Right renal cortex interstitium (tissue), 3 donors: ENCODE results near the gene PPP1R2C. TPM values are rescaled to one million over a fixed set of nuclear protein-coding genes. Genes with fewer than 3 reads are reported as not detected.

ENCODE experiments used
- DNase-seq, 3 donors: peaks; one replicate each; pipeline ENCODE4 v3.0.0-alpha.2; 2013; ENCODE audit warnings: low read depth in 3 of 3, low spot score in 2 of 3
- polyA plus RNA-seq, 3 donors: library from polyadenylated mRNA; unstranded; fragments of 120-200 nt; gene quantifications; one replicate each; pipeline ENCODE4 v1.2.1, GENCODE V29; 2013; ENCODE audit not compliant: insufficient read length in 3 of 3

PPP1R2C gene
- not detected for polyA plus RNA-seq

DNA sequence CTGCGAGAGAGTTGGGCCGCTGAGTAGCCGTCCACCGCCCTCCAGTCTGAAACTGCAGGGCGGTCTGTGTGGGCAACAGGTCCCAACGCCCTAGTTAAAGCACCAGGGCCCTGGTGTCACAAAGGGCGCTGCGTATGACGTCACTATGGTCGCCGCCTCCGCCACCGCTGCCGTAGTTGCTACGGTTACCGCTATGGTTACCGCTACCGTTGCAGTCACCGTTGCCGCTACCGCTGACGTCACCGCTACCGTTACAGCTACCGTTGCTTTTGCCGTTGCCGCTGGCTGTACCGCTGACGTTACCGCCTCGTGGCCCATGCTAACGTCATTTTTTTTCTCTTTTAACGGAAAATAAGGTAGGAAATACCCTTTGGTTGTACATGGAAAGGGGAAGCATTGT lies at the start of gene PPP1R2C:
Gene PPP1R2C (minus strand): TSS at position 68 of the 400 bp plus-strand sequence. CDS start 84 bp downstream, outside the sequence.
- DNase-seq: no peak

DNA sequence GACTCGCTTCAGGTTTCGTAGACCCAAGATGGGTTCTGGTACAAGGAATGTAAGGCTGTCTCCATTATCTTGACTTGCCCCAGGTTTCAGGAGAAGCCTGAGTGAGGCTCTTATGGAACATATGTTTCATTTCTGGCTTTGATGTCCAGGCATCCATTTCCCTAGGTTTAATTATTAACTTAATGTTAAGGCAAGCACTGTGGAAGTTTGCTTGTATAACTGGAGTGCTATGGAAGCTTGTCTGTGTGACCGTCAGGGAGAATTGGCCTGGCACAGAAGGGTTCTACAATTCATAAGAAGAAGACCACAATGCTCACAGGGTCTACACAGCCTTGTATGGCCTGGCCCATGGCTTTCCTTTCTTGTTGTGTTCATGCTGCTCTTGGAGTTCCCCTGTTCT lies 47.2 kb upstream of the PPP1R2C start:
- no peak for DNase-seq

DNA sequence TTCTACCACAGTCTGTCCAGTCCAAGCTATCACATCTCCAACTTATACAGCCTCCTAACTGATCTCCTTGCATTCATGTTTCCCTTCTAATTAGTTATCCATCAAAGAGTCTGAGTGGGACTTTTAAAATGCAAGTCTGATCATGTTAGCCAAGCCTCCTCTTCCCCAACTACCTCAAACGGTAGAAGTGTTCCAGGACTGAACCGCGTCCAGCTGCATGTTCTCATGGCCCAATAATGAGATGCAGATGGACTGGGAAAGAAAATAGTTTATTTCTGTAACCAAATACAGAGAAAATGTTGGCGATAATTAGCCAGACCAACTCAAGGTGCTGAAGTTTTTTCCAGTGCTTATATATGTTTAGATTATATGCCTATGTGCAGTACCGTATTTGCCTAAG lies 46.6 kb upstream of the PPP1R2C start:
- DNase-seq: no peak

DNA sequence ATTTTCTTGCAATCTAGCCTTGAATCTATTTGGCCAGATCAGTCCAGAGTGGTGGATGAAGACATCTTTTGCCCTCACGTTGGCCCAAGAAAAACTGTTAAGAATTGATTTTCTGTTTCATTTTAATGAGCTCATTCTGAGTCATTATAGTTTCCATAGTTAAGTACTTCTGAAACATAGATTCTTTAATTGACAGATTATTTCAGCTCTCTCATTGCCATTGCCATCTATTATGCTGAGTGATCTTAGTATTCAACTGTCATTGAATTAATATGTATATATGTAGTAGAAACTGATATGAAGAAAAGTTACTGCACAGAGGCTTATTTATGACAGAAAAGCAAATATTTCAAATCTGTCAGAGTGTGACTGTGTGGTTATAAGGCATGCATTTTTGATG lies 45.5 kb upstream of the PPP1R2C start:
- DNase-seq: no peak

DNA sequence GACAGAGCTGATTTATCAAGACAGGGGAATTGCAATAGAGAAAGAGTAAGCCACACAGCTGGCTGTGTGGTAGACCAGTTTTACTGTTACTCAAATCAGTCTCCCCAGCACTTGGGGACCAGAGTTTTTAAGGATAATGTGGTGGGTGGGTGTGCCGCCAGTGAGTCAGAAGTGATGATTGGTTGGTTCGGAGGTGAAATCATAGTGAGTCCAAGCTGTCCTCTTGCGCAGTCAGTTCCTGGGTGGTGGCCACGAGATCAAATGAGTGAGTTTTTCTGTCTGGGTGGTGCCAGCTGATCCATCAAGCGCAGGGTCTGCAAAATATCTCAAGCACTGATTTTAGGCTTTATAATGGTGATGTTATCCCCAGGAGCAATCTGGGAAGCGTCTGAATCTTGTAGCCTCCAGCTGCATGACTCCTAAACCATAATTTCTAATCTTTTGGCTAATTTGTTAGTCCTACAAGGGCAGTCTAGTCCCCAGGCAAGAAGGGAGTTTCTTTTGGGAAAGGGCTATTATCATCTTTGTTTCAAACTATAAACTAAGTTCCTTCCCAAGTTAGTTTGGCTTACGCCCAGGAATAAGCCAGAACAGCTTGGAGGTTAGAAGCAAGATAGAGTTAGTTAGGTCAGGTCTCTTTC lies 44.0 kb upstream of the PPP1R2C start:
- DNase-seq: no peak

DNA sequence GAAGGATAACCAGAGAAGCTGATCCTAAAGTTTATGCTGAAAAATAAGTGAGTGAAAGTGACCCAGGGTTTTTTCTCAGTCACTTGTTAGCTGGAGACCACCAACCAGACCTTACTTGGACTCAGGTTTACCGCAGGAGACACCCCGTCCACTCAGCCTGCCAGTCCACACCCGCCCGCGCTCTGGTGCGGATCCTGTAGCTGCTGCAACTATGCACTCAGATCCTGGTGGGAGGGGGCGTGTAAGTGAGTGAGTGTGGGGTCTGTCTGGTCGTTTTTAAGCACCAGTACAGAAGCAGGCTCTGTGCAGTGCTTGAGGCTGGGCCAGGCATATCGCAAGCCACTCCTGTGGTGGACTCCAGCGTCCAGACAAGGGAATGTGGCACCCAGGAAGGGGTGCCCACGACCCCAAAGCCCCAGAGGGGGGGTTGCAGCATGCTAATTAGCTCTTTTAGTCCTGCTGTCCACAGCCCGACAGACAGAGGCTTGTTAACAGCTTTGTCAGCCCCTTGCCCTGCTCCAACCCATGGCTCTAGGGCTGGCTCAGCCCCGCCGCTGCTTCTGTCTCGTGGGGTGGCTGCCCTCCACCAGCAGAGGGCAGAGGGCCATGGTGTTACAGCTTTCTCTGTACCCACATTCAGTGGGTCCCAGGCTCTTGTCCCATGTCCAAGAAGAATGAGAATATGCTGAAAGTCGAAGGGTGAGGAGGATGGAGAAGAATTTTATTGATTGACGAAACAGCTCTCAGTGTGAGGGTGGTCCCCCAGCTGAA lies 40.4 kb upstream of the PPP1R2C start:
- no peak for DNase-seq

DNA sequence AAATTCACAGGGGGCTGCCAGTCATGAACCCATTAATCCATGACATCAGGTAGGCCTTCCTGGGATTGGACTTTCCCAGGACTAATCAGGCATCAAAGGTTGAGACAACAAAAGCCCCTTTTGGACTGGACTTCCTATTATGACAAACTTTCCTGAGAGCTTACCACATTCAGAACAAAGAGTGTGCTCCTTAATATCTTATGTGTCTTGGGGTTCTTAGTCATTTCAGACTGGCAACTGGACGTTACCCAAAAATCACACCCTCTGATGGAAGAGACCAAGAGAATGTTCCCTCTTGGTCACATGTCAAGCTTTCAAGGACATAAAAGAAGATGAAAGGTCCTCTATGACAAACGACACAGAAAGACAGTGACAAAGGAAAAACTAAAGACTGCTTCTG lies 31.6 kb upstream of the PPP1R2C start:
- no peak for DNase-seq

DNA sequence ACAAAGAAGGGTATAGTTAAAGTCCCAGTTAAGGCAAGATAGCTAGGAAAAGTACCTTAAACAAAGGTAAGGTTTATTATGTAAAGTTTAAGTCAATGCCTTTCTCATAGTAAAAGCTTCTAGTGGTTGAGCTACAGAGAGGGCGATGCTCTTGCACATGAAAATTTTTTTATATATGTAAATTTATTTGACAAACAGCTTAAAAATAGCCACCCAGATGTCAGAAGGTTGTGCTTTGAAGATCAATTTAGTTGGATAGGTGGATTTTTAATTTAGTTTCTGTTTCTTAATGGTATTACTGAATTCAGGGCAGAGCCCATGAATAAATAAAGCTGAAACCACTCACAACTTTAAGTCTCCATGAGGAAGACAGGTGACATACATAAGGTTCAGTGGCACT lies 29.4 kb upstream of the PPP1R2C start:
- no peak for DNase-seq

DNA sequence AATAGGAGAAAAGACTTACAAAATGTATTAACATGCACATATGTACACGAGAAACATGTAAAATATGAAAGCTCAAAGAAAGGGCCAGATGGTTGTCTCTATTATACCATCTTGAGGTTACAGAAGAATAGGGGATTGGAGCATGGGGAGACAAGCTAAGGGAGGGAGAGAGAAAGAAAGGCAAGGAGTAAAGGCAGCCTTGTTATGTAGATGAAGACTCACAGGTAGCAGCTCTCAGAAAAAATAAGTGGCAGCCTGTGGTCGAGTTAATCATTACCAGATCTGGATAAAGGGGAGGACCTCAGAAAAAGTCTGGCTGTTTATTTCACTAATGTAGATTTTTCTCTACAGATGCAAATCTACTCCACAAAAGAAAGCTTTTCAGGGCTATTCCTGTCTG lies 26.6 kb upstream of the PPP1R2C start:
- DNase-seq: no peak

DNA sequence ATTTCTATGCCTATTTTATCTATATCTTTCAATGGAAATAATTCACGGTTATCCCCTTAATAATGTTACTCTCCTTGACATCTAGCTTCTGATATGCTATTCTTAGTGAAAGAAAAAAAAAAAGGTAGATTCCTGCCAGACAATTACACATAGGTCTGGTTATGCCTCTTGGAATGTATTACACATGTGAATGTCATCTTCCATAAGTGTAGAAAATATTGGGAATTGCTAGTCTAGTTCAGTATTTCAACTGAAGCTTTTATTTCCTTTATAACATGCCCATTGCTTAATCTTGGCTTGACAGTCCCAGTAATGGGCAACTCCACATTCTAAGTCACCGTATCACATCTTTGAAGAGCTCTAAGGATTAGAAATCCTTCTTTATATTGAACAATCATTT lies 25.4 kb upstream of the PPP1R2C start:
- no peak for DNase-seq

DNA sequence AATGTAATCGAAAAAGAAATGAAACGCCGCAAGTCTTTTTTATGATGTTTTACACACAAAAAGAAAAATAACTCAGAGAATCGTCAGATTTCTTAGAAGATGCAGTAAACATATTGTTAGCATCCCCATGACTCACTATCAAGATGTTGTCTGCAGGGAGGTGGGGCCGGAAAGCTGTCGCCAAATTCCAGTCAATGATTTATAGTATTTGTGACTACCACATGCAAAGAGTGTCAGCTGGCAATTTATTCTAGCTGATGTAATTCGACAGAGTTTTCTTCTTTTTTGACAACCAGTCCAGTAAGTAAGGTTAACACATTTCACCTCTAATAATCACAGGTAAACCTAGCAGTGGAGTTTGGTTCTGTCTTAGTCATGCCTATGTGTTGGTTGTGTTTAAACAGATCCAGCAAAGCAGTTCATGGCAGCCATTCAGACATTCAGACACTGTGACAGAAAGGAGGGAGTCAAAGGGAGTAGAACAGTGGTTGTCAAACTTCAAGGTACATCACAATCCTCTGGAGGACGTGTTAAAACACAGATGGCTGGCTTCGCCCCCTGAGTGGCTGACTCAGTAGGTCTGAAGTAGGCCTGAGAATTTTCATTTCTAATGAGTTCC lies 19.8 kb upstream of the PPP1R2C start:
- DNase-seq: no peak

DNA sequence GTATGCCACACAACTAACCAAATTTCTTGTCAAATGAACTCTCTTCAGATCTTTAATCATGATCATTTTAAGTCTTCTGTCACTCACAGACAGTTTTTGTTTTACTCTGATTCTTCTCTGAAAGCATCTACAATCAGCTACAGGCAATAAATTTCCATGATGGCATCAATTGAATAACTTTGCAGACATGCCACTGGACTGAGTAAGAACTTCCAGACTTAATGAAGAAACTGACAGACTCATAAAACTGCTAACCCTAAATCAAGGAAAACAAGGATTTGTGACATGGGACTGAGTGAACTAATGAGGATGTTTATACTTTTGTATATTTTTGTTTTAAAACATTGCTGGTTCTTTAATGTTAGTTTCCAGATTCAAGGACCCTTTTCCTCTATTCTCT lies 5.5 kb upstream of the PPP1R2C start:
- no peak for DNase-seq

DNA sequence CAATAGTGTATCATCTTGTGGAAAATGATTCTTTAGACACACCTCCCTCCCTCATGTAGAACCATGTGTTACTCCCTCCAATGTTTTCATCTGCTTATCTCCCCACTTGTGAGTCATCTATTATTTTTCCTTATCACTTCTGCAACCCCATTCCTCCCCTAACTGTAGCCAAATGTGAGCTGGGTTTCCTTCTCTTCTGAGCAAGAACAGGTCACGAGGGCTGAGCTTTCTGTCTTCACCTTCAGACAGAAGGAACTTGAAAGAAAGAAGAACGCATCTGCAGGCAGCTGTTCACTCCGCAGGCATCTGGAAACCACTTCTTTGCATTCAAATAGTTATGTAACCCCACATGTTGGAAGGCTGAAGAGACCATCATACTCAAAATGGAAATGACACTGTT lies 1.8 kb downstream of the PPP1R2C start:
- DNase-seq: no peak

DNA sequence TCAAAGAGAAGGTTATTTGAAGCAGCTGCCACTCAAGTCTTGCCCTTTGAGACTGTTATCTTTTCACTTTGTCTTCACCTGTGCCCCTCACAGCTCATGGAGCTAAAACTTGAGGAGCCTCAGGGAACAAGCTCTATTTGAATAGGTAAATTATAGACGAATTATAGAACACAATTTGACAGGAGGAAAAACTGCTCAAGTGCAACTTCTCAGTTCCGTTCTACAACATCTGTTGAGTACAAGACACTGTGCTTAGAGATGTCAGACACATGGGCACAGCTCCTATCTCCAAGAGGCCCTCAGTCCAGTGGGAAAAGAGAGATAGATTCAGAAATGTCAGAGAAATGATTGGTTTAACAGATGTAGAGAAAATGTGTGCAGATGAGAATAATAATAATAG lies 5.1 kb downstream of the PPP1R2C start:
- DNase-seq: no peak

DNA sequence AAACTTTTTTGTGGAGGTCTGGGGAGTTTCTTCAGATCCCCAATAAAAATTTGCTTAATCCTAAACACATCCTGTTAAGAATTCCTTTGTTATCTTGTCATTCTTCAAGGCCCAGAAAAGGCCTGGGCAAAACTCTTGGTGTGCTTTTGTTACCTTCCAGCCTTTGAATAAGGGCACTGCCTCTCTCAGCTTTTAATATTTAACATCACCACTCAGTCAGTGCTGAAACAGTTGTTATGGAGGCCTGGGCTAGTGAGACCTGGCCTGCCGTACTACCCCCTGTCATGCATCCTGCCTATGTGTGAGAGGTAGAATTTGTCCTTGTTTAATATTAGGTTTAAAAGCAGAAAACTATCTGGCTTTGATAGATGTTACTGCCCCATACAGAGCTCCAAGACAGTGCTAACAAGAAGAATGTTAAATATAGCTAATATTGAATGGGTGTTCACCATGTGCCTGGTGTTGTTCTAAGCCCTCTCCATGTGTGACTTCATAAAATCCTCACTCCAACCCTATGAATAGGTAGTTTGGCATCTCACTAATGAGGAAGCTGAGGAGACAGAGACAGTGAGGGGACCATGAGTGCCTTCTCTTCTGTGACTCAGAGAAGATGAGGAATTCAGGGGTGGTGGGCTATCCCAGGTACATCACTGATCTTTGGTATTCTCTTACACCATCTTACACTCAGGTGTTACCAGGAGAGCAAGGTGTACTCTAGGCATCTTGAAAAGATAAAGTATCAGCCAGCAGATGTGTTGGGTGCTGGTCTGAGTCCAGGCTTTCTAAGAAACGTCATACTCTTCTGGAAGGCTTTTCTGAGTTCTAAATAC lies 6.2 kb downstream of the PPP1R2C start:
- DNase-seq: no peak

DNA sequence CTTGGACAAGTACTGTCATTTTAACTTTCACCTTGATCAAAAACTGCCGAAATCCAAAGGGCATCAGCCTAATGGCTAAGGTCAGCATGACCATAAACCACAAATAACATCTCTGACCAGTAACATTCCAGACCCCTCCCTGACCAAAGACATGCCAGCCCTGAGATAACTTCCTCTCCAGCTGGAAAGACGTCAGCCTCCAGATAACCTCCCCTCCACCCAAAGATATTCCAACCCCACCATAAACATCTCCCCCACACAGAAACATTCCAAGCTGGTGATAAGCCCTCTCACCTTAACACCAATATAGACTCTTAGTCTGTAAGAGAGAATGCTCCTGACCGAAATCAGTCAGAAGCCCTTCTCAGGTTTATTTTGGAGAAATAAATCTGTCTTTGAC lies 7.4 kb downstream of the PPP1R2C start:
- DNase-seq: no peak

DNA sequence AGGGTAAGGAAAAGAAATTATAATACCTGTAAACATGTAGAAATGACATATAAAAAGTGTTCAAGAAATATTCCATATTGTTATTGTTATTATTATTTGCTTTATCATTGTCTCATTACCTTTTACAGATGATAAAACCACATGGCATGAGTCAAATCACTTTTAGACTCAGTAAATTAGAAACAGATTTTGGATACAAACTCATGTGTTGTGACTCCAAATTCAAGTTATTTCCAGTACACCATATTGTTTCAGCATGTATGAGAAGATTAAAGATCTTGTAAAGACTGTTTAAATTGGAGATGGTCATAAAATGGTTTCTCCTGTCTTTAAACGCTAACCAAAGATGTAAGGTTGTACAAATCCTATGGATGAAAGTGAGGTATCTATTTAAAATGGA lies 18.1 kb downstream of the PPP1R2C start:
- DNase-seq: no peak

DNA sequence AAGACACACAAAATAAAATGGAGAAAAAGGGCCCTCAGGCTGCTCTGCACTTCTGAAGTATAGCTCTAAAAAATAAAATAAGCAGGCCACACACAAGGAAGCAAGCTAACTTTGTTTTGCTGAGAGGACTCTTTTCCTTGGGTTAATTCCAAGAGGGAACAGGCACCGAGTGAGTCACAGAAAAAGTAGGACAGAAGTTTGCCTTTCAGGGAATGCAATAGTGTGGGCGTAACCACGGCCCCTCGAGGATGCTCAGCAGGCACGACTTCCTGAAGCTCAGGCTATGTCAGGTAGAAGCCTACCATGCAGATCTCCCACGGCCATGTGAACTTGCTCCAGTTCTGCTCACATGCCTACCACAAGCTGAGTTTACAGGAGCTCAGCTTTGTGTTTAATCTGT lies 22.1 kb downstream of the PPP1R2C start:
- DNase-seq: no peak

DNA sequence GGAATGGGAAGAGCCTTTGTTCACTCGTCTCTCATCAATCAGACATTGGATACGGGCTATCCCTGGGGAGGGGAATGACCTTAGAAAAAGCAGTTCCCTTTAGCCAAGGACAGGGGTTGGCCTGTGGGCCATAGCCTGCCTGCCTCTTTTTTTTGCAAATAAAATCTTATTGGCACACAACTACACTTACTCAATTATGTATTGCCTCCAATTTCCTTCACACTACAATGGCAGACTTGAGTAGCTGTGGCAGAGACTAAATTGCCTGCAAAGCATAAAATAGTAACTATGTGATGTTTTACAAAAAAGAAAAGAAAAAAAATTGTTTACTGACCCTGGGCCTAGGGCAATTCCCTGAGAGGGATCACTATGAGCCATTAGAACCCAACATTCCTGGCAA lies 23.4 kb downstream of the PPP1R2C start:
- no peak for DNase-seq

DNA sequence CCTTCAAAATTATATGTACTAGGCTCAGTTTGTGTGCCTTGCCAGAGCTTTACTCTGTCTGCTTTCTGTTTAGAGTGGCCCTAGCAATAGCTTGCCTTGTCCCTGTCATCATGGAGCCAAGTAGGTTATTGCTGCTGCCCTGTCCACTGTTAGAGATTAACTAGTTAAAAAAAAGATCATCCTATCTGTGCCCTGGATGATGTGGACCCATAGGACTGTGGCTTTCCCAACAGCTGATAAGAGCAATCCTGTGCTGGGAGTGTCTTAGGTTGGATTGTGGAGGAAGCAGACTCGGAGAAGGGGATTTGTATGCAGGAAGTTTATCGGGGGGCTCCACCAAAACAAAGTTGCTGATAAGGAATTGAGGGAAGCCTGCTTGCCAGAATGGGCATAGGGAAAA lies 23.8 kb downstream of the PPP1R2C start:
- DNase-seq: no peak

DNA sequence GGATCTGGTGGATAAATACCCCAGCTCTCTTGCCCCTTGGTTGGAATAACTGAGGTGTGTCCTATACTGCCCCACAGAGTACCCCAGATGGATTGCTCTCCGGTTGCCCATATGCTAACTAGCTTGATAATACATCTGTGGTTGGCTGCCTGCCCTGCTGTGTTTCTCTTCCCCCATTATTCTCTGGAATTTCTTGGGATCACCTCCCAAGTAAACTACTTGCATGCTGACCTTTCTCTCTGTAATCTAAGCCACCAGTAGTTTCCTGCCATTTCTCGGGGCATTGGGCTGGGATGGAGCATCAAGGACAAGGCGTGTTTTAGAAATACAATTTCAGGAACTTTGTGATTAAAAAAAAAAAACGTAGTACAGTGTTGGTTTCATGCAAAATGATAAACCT lies 25.2 kb downstream of the PPP1R2C start:
- DNase-seq: no peak
